ENCODE measurements around the gene TNF. TPM values are rescaled to one million over a fixed set of nuclear protein-coding genes. Genes with fewer than 3 reads are reported as not detected.

Gene TNF
- total RNA-seq, 1 experiment from 2014 or later = 0.64 TPM

DNA sequence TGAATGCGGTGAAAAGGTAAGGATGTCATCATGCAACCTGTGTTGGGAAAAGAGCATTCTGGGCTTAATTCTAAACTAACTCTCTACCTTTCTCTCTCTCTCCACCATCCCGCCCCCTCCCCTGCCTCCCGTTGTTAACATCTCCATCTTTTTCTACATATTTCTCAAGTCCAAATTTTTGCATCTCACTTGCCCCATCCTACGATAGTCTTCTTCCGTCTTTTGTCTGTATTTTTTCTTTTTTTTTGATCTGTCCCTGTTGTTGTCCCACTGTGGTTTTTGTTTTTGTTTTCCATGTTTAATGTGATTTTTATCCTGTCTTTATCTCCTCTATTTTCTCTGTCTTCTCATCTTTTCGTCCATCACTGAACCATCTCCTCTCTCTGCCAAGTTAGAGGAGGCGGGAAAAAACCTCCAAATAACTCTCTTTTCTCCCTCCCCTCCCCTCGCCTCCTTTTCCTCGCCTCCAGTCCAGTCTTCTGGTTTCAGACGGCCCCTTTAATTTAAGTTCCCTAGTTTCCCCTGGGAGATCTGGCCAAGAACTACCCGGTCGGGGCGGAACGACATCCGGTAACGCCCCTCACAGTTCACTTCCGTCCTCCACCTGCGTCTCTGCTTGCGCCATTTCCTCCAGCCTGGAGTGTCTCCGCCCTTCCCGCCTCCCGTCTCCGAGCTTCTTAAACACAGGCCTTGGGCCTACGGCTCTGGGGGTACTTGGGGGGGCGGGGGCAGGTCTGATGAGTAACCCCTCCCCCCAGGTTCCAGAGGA, 28.2 kb upstream of the TNF start, which contains the start of gene NFKBIL1:
Gene NFKBIL1, plus strand, starts transcription at position 651 of the 769 bp plus-strand sequence. Its CDS starts 87 bp downstream, at position 738.
- intact Hi-C loops (cut with micrococcal nuclease; ENCODE audit: unreplicated experiment) = loop anchor here (1.0 kb wide), 1 partner anchor 51 kb away; no protein-coding TSS in a partner anchor
- ChIA-PET POLR2A (interaction anchor here (0.5 to 0.6 kb wide), 3 partner anchors 44 to 227 kb away, joined by 3 to 8 read pairs (median 7); no protein-coding TSS in a partner anchor), CTCF (interaction anchor here (0.5 to 4.2 kb wide), 5 partner anchors 33 to 233 kb away, joined by 3 to 37 read pairs (median 5); no protein-coding TSS in a partner anchor)
- Histone ChIP-seq H3K36me3 (ENCODE audit: control insufficient read depth, insufficient read depth, low read length) (no peaks in the 10 kb centered on the region), H3K9me3 (ENCODE audit: control insufficient read depth, insufficient read depth, low read depth, low read length) (no peaks in the 10 kb centered on the region), H3K27ac (ENCODE audit: low read length) (peak within 1 kb of the TSS; percentile 96), H3K27me3 (ENCODE audit: control insufficient read depth, insufficient read depth, low read length) (no peaks in the 10 kb centered on the region), H3K4me1 (ENCODE audit: control insufficient read depth, insufficient read depth, low read length) (peaks cover 12% of the 10 kb centered on the region), H3K4me3 (ENCODE audit: low read depth in 2 of 2, low read length in 2 of 2) (peak within 1 kb of the TSS; percentile 60 to 80)
- TF ChIP-seq POLR2AphosphoS5 (IDR thresholded peaks at IDR 0.05; ENCODE audit: low read depth, low read length) (peak; percentile 85), CTCF (IDR thresholded peaks at IDR 0.05) (no peak; the same call in none of the 2 replicates), TCF7L2 (IDR thresholded peaks at IDR 0.05; ENCODE audit: low read depth, low read length) (peak; percentile 40; the same call in 1 of the 2 replicates), SIN3A (IDR thresholded peaks at IDR 0.05; ENCODE audit: borderline replicate concordance, insufficient read depth, low read depth, low read length) (0 out of 2 replicates have a peak, but pooled peaks have one; percentile 74)
- TF ChIP-seq, protein P1, sequence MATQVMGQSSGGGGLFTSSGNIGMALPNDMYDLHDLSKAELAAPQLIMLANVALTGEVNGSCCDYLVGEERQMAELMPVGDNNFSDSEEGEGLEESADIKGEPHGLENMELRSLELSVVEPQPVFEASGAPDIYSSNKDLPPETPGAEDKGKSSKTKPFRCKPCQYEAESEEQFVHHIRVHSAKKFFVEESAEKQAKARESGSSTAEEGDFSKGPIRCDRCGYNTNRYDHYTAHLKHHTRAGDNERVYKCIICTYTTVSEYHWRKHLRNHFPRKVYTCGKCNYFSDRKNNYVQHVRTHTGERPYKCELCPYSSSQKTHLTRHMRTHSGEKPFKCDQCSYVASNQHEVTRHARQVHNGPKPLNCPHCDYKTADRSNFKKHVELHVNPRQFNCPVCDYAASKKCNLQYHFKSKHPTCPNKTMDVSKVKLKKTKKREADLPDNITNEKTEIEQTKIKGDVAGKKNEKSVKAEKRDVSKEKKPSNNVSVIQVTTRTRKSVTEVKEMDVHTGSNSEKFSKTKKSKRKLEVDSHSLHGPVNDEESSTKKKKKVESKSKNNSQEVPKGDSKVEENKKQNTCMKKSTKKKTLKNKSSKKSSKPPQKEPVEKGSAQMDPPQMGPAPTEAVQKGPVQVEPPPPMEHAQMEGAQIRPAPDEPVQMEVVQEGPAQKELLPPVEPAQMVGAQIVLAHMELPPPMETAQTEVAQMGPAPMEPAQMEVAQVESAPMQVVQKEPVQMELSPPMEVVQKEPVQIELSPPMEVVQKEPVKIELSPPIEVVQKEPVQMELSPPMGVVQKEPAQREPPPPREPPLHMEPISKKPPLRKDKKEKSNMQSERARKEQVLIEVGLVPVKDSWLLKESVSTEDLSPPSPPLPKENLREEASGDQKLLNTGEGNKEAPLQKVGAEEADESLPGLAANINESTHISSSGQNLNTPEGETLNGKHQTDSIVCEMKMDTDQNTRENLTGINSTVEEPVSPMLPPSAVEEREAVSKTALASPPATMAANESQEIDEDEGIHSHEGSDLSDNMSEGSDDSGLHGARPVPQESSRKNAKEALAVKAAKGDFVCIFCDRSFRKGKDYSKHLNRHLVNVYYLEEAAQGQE (IDR thresholded peaks at IDR 0.05; ENCODE audit: insufficient read depth in 1 of 2, low read depth in 2 of 2, low read length in 1 of 2) = no peak
- no TSS peak for BruUV-seq (replicated peaks)
- DNase-seq (ENCODE audit: low read depth, low spot score) = peak; percentile 78
- peak; percentile 94 for ATAC-seq
- in situ Hi-C loops (cut with HindIII; ENCODE audit: low pct_unique_long_range_greater_than_20kb, low sequenced_read_pairs) = no loop called here

- H3K4me3 ChIP-seq (ENCODE audit: low read depth in 2 of 2, low read length in 2 of 2) = peak overlapping the region; percentile 60 to 80
- no peaks in the 10 kb centered on the region for H3K36me3 ChIP-seq (ENCODE audit: control insufficient read depth, insufficient read depth, low read length)
- peak; percentile 25 for ATAC-seq
- in situ Hi-C loops (cut with HindIII; ENCODE audit: low pct_unique_long_range_greater_than_20kb, low sequenced_read_pairs) (no loop called here), intact Hi-C loops (cut with micrococcal nuclease; ENCODE audit: unreplicated experiment) (no loop called here)
- no peaks in the 10 kb centered on the region for H3K9me3 ChIP-seq (ENCODE audit: control insufficient read depth, insufficient read depth, low read depth, low read length)
- ChIA-PET CTCF (interaction anchor here (0.6 to 4.2 kb wide), 4 partner anchors 50 to 70 kb away, joined by 4 to 37 read pairs (median 8); no protein-coding TSS in a partner anchor), POLR2A (interaction anchor here (1.0 kb wide), 1 partner anchor 30 kb away, joined by 3 read pairs; no protein-coding TSS in a partner anchor)
- no TSS peak for BruUV-seq (replicated peaks)
- peaks cover 11% of the 10 kb centered on the region for H3K4me1 ChIP-seq (ENCODE audit: control insufficient read depth, insufficient read depth, low read length)
- no peak for DNase-seq (ENCODE audit: low read depth, low spot score)
- no peaks in the 10 kb centered on the region for H3K27me3 ChIP-seq (ENCODE audit: control insufficient read depth, insufficient read depth, low read length)
- TF ChIP-seq TCF7L2 (IDR thresholded peaks at IDR 0.05; ENCODE audit: low read depth, low read length) (no peak), POLR2AphosphoS5 (IDR thresholded peaks at IDR 0.05; ENCODE audit: low read depth, low read length) (no peak), SIN3A (IDR thresholded peaks at IDR 0.05; ENCODE audit: borderline replicate concordance, insufficient read depth, low read depth, low read length) (no peak), CTCF (IDR thresholded peaks at IDR 0.05) (no peak)
- peak overlapping the region; percentile 96 for H3K27ac ChIP-seq (ENCODE audit: low read length)
Observed at GRCh38 chr6:31547727-31548543, 27.4 kb upstream of the TNF start.

Measured in Panc1 (cell line).